HUES6 (cell line): ENCODE measurements around the gene KLF18.
"Not testable (repeated sequence)": the region's sequence is repeated elsewhere in the genome, so short reads cannot be mapped to it uniquely, and the experiment has no call there.

ENCODE experiments used
- H3K27ac ChIP-seq: 2 replicates; pipeline ENCODE4 v1.7.0; 2013; ENCODE audit warnings: low read depth, mild to moderate bottlenecking, low read length, inconsistent platforms
- H3K27me3 ChIP-seq: 2 replicates; pipeline ENCODE4 v1.6.1; 2013; ENCODE audit warnings: low read length; ENCODE audit not compliant: control insufficient read depth, insufficient read depth
- H3K36me3 ChIP-seq: 2 replicates; pipeline ENCODE4 v1.6.1; 2013; ENCODE audit warnings: low read length; ENCODE audit not compliant: control insufficient read depth, insufficient read depth
- H3K4me1 ChIP-seq: 2 replicates; pipeline ENCODE4 v1.6.1; 2013; ENCODE audit warnings: low read length; ENCODE audit not compliant: control insufficient read depth, insufficient read depth
- H3K4me3 ChIP-seq: 2 replicates; pipeline ENCODE4 v1.5.1; 2013; ENCODE audit warnings: low read depth, low read length
- H3K9ac ChIP-seq: one replicate; pipeline ENCODE4 v1.6.1; 2013; ENCODE audit warnings: mild to moderate bottlenecking, low read length
- H3K9me3 ChIP-seq: 2 replicates; pipeline ENCODE4 v1.6.1; 2013; ENCODE audit warnings: low read depth, low read length; ENCODE audit not compliant: control insufficient read depth, insufficient read depth

The KLF18 gene

GRCh38 chr1:44119525-44119924 is 21.9 kb downstream of the KLF18 start:
- Histone ChIP-seq H3K36me3 (no peaks in the 10 kb centered on the region), H3K27ac (no peak overlapping the region), H3K4me1 (peaks cover 5% of the 10 kb centered on the region), H3K27me3 (no peaks in the 10 kb centered on the region), H3K4me3 (no peak overlapping the region), H3K9ac (no peak overlapping the region), H3K9me3 (no peaks in the 10 kb centered on the region)

DNA sequence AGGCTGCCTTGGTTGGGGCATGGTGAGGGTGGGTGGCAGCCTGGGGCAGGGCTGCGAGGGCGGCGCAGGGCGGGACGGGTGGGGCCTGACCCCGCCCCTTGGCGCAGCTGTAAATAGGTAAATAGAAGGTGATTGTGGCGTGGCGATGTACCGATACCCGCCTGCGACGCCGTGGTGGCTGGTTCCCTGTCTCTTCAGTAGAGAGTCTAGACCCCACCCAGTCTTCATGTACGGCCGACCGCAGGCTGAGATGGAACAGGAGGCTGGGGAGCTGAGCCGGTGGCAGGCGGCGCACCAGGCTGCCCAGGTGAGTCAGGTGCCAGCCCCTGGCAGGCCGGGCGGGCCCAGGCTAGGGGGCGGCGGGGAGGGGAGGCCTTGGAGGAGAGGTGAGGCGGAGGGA is 22.7 kb downstream of the KLF18 start, which contains the start of gene KLF17:
Gene KLF17, plus strand, starts transcription at position 140 of the 400 bp plus-strand sequence. Its CDS starts 87 bp downstream, at position 227.
- Histone ChIP-seq H3K9me3 (no peaks in the 10 kb centered on the region), H3K27ac (no peak within 1 kb of the TSS), H3K9ac (no peak within 1 kb of the TSS), H3K4me3 (no peak within 1 kb of the TSS), H3K27me3 (no peaks in the 10 kb centered on the region), H3K36me3 (no peaks in the 10 kb centered on the region), H3K4me1 (peaks cover 5% of the 10 kb centered on the region)

DNA sequence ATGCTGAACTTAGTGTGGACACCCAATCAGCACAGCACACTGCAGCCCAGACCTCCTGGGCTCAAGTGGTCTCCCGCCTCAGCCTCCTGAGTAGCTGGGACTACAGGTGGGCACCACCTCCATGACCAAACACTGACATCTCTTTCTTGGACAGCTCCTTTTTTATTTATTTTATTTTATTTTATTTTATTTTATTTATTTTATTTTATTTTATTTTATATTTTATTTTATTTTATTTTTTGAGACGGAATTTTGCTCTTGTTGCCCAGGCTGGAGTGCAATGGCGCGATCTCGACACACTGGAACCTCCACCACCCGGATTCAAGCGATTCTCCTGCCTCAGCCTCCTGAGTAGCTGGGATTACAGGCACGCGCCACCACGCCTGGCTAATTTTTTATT is 24.2 kb downstream of the KLF18 start:
- not testable (repeated sequence) for H3K36me3 ChIP-seq, H3K27me3 ChIP-seq, H3K4me3 ChIP-seq, H3K9ac ChIP-seq, H3K4me1 ChIP-seq, H3K27ac ChIP-seq, H3K9me3 ChIP-seq

DNA sequence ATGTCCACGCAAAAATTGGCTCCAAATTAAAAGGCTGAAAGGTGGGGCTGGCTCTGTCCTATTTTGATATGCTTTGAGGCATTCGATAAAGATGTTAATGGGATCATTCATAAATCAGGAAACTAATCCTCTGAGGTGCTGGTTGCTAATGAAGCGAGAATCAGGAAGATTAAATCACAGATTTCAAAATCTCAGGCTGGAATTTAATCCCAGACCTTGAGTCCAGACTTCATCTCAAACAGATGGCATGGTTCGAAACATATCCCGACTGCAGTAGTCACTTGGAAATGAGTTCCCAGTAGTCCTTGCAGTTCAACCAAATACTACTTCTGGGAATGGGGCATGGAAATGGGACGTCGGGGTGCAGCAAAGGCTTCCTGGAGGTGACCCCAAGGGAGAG is 27.3 kb downstream of the KLF18 start:
- H3K9ac ChIP-seq, result no peak overlapping the region

GRCh38 chr1:44113095-44113609 is 28.3 kb downstream of the KLF18 start:
- H3K27ac ChIP-seq, result no peak overlapping the region
- H3K9ac ChIP-seq, result no peak overlapping the region
- H3K36me3 ChIP-seq, result no peaks in the 10 kb centered on the region

More for the DNA sequence above, 27.3 kb downstream of the KLF18 start:
- no peak overlapping the region for H3K4me3 ChIP-seq
- H3K27ac ChIP-seq, result no peak overlapping the region
- H3K36me3 ChIP-seq, result no peaks in the 10 kb centered on the region
- H3K4me1 ChIP-seq, result 0 out of 2 replicates have a peak, but pooled peaks cover 3% of the 10 kb centered on the region
- H3K9me3 ChIP-seq, result no peaks in the 10 kb centered on the region
- no peaks in the 10 kb centered on the region for H3K27me3 ChIP-seq

DNA sequence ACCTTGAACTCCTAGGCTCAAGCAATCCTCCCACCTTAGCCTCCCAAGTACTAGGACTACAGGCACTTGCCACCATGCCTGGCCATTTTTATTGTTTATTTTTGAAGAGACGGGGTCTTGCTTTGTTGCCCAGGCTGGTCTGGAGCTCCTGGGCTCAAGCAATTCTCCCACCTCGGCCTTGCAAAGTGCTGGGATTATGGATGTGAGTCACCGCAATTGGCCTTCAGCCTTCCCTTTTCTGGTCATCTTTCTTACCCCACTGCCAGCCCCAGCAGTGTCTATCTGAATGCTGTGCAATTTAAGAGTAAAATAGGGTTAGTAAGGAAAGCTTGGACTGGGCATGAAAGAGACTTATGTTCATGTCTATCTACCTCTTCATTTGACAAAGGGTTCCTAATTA is 28.9 kb downstream of the KLF18 start:
- 0 out of 2 replicates have a peak, but pooled peaks cover 3% of the 10 kb centered on the region for H3K4me1 ChIP-seq
- no peaks in the 10 kb centered on the region for H3K9me3 ChIP-seq
- H3K27ac ChIP-seq, result no peak overlapping the region
- H3K36me3 ChIP-seq, result no peaks in the 10 kb centered on the region
- H3K9ac ChIP-seq, result no peak overlapping the region
- no peak overlapping the region for H3K4me3 ChIP-seq
- no peaks in the 10 kb centered on the region for H3K27me3 ChIP-seq

More at GRCh38 chr1:44113095-44113609, 28.3 kb downstream of the KLF18 start:
- Histone ChIP-seq H3K4me1 (0 out of 2 replicates have a peak, but pooled peaks cover 3% of the 10 kb centered on the region), H3K9me3 (no peaks in the 10 kb centered on the region), H3K4me3 (no peak overlapping the region), H3K27me3 (no peaks in the 10 kb centered on the region)

GRCh38 chr1:44111861-44112260 is 29.6 kb downstream of the KLF18 start:
- H3K27ac ChIP-seq, result no peak overlapping the region
- no peaks in the 10 kb centered on the region for H3K9me3 ChIP-seq

DNA sequence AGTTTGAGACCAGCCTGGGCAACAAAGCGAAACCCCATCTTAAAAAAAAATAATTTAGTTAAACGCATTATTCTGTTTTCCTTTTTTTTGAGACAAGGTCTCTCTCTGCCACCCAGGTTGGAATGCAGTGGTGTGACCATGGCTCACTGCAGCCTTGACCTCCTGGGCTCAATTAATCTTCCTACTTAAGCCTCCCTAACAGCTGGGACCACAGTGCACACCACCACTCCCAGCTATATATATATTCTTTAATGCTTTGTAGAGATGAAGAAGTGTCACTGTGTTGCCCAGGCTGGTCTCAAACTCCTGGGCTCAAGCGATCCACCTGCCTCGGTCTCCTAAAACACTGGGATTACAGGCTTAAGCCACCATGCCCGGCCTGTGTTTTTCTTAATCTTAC is 30.5 kb downstream of the KLF18 start:
- Histone ChIP-seq H3K36me3 (no peaks in the 10 kb centered on the region), H3K9ac (no peak overlapping the region), H3K4me1 (peaks cover 13% of the 10 kb centered on the region; the same call in 1 of the 2 replicates), H3K4me3 (no peak overlapping the region), H3K27me3 (no peaks in the 10 kb centered on the region), H3K27ac (no peak overlapping the region), H3K9me3 (no peaks in the 10 kb centered on the region)

More at GRCh38 chr1:44111861-44112260, 29.6 kb downstream of the KLF18 start:
- Histone ChIP-seq H3K4me1 (peaks cover 4% of the 10 kb centered on the region; the same call in 1 of the 2 replicates), H3K36me3 (no peaks in the 10 kb centered on the region), H3K9ac (no peak overlapping the region), H3K4me3 (no peak overlapping the region), H3K27me3 (no peaks in the 10 kb centered on the region)

- H3K27ac ChIP-seq, result no peak overlapping the region
- H3K4me1 ChIP-seq, result peaks cover 13% of the 10 kb centered on the region; the same call in 1 of the 2 replicates
- H3K36me3 ChIP-seq, result no peaks in the 10 kb centered on the region
- H3K27me3 ChIP-seq, result no peaks in the 10 kb centered on the region
- H3K9ac ChIP-seq, result no peak overlapping the region
- H3K4me3 ChIP-seq, result no peak overlapping the region
- H3K9me3 ChIP-seq, result no peaks in the 10 kb centered on the region
Measured at GRCh38 chr1:44108971-44109370, 32.5 kb downstream of the KLF18 start.

DNA sequence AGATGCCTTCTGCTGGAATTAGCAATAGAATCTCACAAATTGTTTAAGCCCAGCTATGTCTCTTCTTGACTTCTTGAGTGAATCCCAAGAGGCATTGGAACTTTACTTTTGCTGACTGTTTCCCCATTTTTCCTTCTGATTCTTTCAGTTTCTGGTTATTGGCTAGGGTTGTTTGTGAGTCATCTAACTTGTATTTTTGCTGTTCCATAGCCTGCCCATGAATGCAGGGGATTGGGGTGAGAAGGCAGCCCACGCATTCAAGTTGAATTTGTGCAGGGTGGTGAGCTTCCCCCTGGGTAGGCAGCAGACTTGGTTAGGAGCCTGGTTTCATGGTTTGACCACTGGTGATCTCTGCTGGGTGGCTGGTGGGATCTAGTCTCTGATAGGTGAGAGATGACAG is 33.2 kb downstream of the KLF18 start:
- H3K4me3 ChIP-seq, result no peak overlapping the region
- no peak overlapping the region for H3K9ac ChIP-seq
- H3K36me3 ChIP-seq, result no peaks in the 10 kb centered on the region
- H3K9me3 ChIP-seq, result no peaks in the 10 kb centered on the region
- no peaks in the 10 kb centered on the region for H3K27me3 ChIP-seq
- H3K27ac ChIP-seq, result no peak overlapping the region
- peaks cover 11% of the 10 kb centered on the region; the same call in 1 of the 2 replicates for H3K4me1 ChIP-seq

DNA sequence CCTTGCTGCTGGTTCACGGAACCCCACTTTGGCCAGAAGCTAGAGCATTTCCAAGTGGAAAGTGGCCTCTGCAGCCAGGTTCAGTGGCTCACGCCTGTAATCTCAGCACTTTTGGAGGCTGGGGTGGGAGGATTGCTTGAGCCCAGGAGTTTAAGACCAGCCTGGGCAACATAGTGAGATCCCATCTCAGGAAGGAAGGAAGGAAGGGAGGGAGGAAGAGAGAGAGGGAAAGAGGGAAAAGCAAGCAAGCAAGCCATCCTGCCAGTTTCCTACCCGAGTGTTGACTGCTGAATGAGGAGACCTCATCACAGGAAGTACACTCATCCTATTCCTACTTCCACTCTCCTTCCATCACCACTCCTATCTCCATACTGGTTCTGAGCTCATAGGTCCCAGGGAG is 35.6 kb downstream of the KLF18 start:
- Histone ChIP-seq H3K9ac (no peak overlapping the region), H3K4me1 (peaks cover 10% of the 10 kb centered on the region; the same call in 1 of the 2 replicates), H3K9me3 (no peaks in the 10 kb centered on the region), H3K27ac (no peak overlapping the region), H3K27me3 (no peaks in the 10 kb centered on the region), H3K36me3 (no peaks in the 10 kb centered on the region), H3K4me3 (no peak overlapping the region)
